ENCODE results near the gene RENBP. TPM values are rescaled to one million over a fixed set of nuclear protein-coding genes. Genes with fewer than 3 reads are reported as not detected.
A peak's percentile ranks its signal among the peaks of the same experiment; 100 is the strongest.

The RENBP gene
- total RNA-seq, 2 donors from 2014 or later, result 0.66 to 6.0 TPM

GRCh38 chrX:153974003-153974725 is 29.7 kb upstream of the RENBP start:
- ATAC-seq, result no peak
- peak in 3 of 4 donors; percentile 33 to 42 (median 37) for DNase-seq
- TF ChIP-seq CTCF (IDR thresholded peaks at IDR 0.05) (no peak), POLR2A (IDR thresholded peaks at IDR 0.05) (no peak)
- no peak overlapping the region for H3K4me3 ChIP-seq
- H3K9me3 ChIP-seq, result no peaks in the 10 kb centered on the region
- intact Hi-C loops (cut with DNase I), result no loop called here
- H3K27me3 ChIP-seq, result no peaks in the 10 kb centered on the region
- WGBS, 2 donors, result 31 to 80% methylated on average over 1 to 9 of the region's 14 CpGs
- peak overlapping the region; percentile 94 to 99 (median 96) for H3K27ac ChIP-seq
- no peaks in the 10 kb centered on the region for H3K36me3 ChIP-seq (replicated peaks in 1 of 2; ENCODE audit: insufficient read depth in 1 of 2, low read depth in 2 of 2)
- H3K4me1 ChIP-seq, result peaks cover 21% of the 10 kb centered on the region

GRCh38 chrX:153973127-153974002 is 28.9 kb upstream of the RENBP start:
- TF ChIP-seq POLR2A (IDR thresholded peaks at IDR 0.05), result peak in 2 of 3 donors; percentile 26 to 53
- no peak for TF ChIP-seq CTCF (IDR thresholded peaks at IDR 0.05)
- peaks cover 29% of the 10 kb centered on the region for H3K4me1 ChIP-seq
- intact Hi-C loops (cut with DNase I), result no loop called here
- H3K4me3 ChIP-seq, result no peak overlapping the region
- H3K9me3 ChIP-seq, result no peaks in the 10 kb centered on the region
- ATAC-seq (no peak), DNase-seq (peak in 2 of 4 donors; percentile 36 to 49)
- H3K36me3 ChIP-seq (replicated peaks in 1 of 2; ENCODE audit: insufficient read depth in 1 of 2, low read depth in 2 of 2), result no peaks in the 10 kb centered on the region
- WGBS, 2 donors, result 10 to 15% methylated on average over 8 to 20 of the region's 20 CpGs
- H3K27me3 ChIP-seq, result no peaks in the 10 kb centered on the region
- H3K27ac ChIP-seq, result peak overlapping the region; percentile 94 to 99 (median 96)

GRCh38 chrX:153972368-153973126 is 28.1 kb upstream of the RENBP start, which contains the start of gene TMEM187:
TMEM187 (plus strand) TSS chrX:153972754; CDS start chrX:153982063, 9,309 bp downstream.
- DNase-seq, result peak; percentile 86 to 91 (median 89)
- peaks cover 37% of the 10 kb centered on the region for H3K4me1 ChIP-seq
- 0% methylated on average over 13 to 27 of the region's 103 CpGs for WGBS, 2 donors
- TF ChIP-seq CTCF (IDR thresholded peaks at IDR 0.05) (no peak), POLR2A (IDR thresholded peaks at IDR 0.05) (peak in 2 of 3 donors; percentile 37 to 57)
- ATAC-seq, result peak; percentile 72
- intact Hi-C loops (cut with DNase I), result no loop called here
- peak within 1 kb of the TSS; percentile 80 to 95 for H3K4me3 ChIP-seq
- peak within 1 kb of the TSS; percentile 94 to 99 (median 96) for H3K27ac ChIP-seq
- no peaks in the 10 kb centered on the region for H3K9me3 ChIP-seq
- H3K27me3 ChIP-seq, result no peaks in the 10 kb centered on the region
- no peaks in the 10 kb centered on the region for H3K36me3 ChIP-seq (replicated peaks in 1 of 2; ENCODE audit: insufficient read depth in 1 of 2, low read depth in 2 of 2)

- intact Hi-C loops (cut with DNase I), result no loop called here
- TF ChIP-seq CTCF (IDR thresholded peaks at IDR 0.05) (peak in 1 of 7 experiments; percentile 2), POLR2A (IDR thresholded peaks at IDR 0.05) (peak; percentile 33 to 79 (median 73))
- ATAC-seq (peak; percentile 69), DNase-seq (peak; percentile 89 to 94 (median 92))
- Histone ChIP-seq H3K9me3 (no peaks in the 10 kb centered on the region), H3K4me3 (peak within 1 kb of the TSS; percentile 80 to 95), H3K4me1 (peaks cover 45% of the 10 kb centered on the region), H3K36me3 (replicated peaks in 1 of 2; ENCODE audit: insufficient read depth in 1 of 2, low read depth in 2 of 2) (no peaks in the 10 kb centered on the region), H3K27me3 (no peaks in the 10 kb centered on the region), H3K27ac (peak within 1 kb of the TSS; percentile 94 to 99 (median 96))
- WGBS, 2 donors, result 0% methylated on average over 22 of the region's 96 CpGs; no CpG with 5 or more reads in 1 of the 2 donors
These were observed 27.3 kb upstream of the RENBP start, which contains the start of gene HCFC1 for GRCh38 chrX:153971450-153972367. HCFC1 (minus strand) TSS chrX:153971818; CDS start chrX:153970840, 978 bp downstream.

Measured in body of pancreas (tissue), 4 donors.